GM18508 (cell line): ENCODE data around the gene UBE4A.
"Not testable (repeated sequence)": the region's sequence is repeated elsewhere in the genome, so short reads cannot be mapped to it uniquely, and the experiment has no call there.

ENCODE experiments used
- ATAC-seq: cut with Tn5 transposase; IDR thresholded peaks from one replicate; pipeline ENCODE4 v1.9.1; 2021; ENCODE audit warnings: moderate number of reproducible peaks; ENCODE audit not compliant: insufficient read depth, unreplicated experiment

UBE4A gene

GRCh38 chr11:118398791-118399559 lies 39.6 kb downstream of the UBE4A start:
- ATAC-seq: no peak

- ATAC-seq: no peak
Observed at GRCh38 chr11:118401151-118401879, 41.9 kb downstream of the UBE4A start, which contains the start of gene ATP5MG. Gene ATP5MG, plus strand, starts transcription at chr11:118401606. Its CDS starts 60 bp downstream, at chr11:118401666.

GRCh38 chr11:118401880-118402590 lies 42.6 kb downstream of the UBE4A start:
- no peak for ATAC-seq

GRCh38 chr11:118402594-118402993 lies 43.2 kb downstream of the UBE4A start:
- ATAC-seq: not testable (repeated sequence)

GRCh38 chr11:118406599-118407166 lies 47.3 kb downstream of the UBE4A start:
- ATAC-seq: no peak

GRCh38 chr11:118410055-118410745 lies 50.8 kb downstream of the UBE4A start:
- no peak for ATAC-seq

- ATAC-seq: no peak
Observed at GRCh38 chr11:118411530-118411929, 52.1 kb downstream of the UBE4A start.

- no peak for ATAC-seq
Observed at GRCh38 chr11:118412921-118413320, 53.5 kb downstream of the UBE4A start.

GRCh38 chr11:118415062-118415738 lies 55.8 kb downstream of the UBE4A start:
- no peak for ATAC-seq

GRCh38 chr11:118415739-118416068 lies 56.3 kb downstream of the UBE4A start:
- no peak for ATAC-seq

GRCh38 chr11:118416900-118417299 lies 57.5 kb downstream of the UBE4A start:
- ATAC-seq: not testable (repeated sequence)

GRCh38 chr11:118417801-118418200 lies 58.4 kb downstream of the UBE4A start:
- no peak for ATAC-seq

GRCh38 chr11:118418766-118419165 lies 59.4 kb downstream of the UBE4A start:
- ATAC-seq: no peak

GRCh38 chr11:118427707-118428106 lies 68.3 kb downstream of the UBE4A start:
- no peak for ATAC-seq

GRCh38 chr11:118430956-118431355 lies 71.6 kb downstream of the UBE4A start:
- ATAC-seq: no peak

GRCh38 chr11:118434123-118434552 lies 74.7 kb downstream of the UBE4A start:
- no peak for ATAC-seq

GRCh38 chr11:118434553-118435289 lies 75.3 kb downstream of the UBE4A start:
- ATAC-seq: no peak

GRCh38 chr11:118435290-118435892 lies 76.0 kb downstream of the UBE4A start:
- no peak for ATAC-seq
